HUES6 (cell line): ENCODE data around the gene JCHAIN.
"Not testable (repeated sequence)": the region's sequence is repeated elsewhere in the genome, so short reads cannot be mapped to it uniquely, and the experiment has no call there.

Experiments used
- H3K27ac ChIP-seq: 2 replicates; pipeline ENCODE4 v1.7.0; 2013; ENCODE audit warnings: low read depth, mild to moderate bottlenecking, low read length, inconsistent platforms
- H3K27me3 ChIP-seq: 2 replicates; pipeline ENCODE4 v1.6.1; 2013; ENCODE audit warnings: low read length; ENCODE audit not compliant: control insufficient read depth, insufficient read depth
- H3K36me3 ChIP-seq: 2 replicates; pipeline ENCODE4 v1.6.1; 2013; ENCODE audit warnings: low read length; ENCODE audit not compliant: control insufficient read depth, insufficient read depth
- H3K4me1 ChIP-seq: 2 replicates; pipeline ENCODE4 v1.6.1; 2013; ENCODE audit warnings: low read length; ENCODE audit not compliant: control insufficient read depth, insufficient read depth
- H3K4me3 ChIP-seq: 2 replicates; pipeline ENCODE4 v1.5.1; 2013; ENCODE audit warnings: low read depth, low read length
- H3K9ac ChIP-seq: one replicate; pipeline ENCODE4 v1.6.1; 2013; ENCODE audit warnings: mild to moderate bottlenecking, low read length
- H3K9me3 ChIP-seq: 2 replicates; pipeline ENCODE4 v1.6.1; 2013; ENCODE audit warnings: low read depth, low read length; ENCODE audit not compliant: control insufficient read depth, insufficient read depth

Gene JCHAIN

GRCh38 chr4:70705183-70706043, 39.1 kb upstream of the JCHAIN start:
- H3K27ac ChIP-seq = peak overlapping the region; percentile 40; the same call in 1 of the 2 replicates
- H3K4me1 ChIP-seq = peaks cover 12% of the 10 kb centered on the region
- H3K36me3 ChIP-seq = no peaks in the 10 kb centered on the region
- H3K27me3 ChIP-seq = no peaks in the 10 kb centered on the region
- no peaks in the 10 kb centered on the region for H3K9me3 ChIP-seq
- H3K4me3 ChIP-seq = peak overlapping the region; percentile 86
- peak overlapping the region; percentile 82 for H3K9ac ChIP-seq

- peaks cover 12% of the 10 kb centered on the region for H3K4me1 ChIP-seq
- peak overlapping the region; percentile 82 for H3K9ac ChIP-seq
- no peaks in the 10 kb centered on the region for H3K9me3 ChIP-seq
- peak overlapping the region; percentile 86 for H3K4me3 ChIP-seq
- H3K36me3 ChIP-seq = no peaks in the 10 kb centered on the region
- H3K27ac ChIP-seq = peak overlapping the region; percentile 40; the same call in 1 of the 2 replicates
- no peaks in the 10 kb centered on the region for H3K27me3 ChIP-seq
Measured at GRCh38 chr4:70704931-70705182, 38.5 kb upstream of the JCHAIN start.

- peaks cover 8% of the 10 kb centered on the region for H3K4me1 ChIP-seq
- H3K9me3 ChIP-seq = no peaks in the 10 kb centered on the region
- H3K4me3 ChIP-seq = peak overlapping the region; percentile 86
- no peaks in the 10 kb centered on the region for H3K36me3 ChIP-seq
- no peaks in the 10 kb centered on the region for H3K27me3 ChIP-seq
- peak overlapping the region; percentile 84 for H3K27ac ChIP-seq
- H3K9ac ChIP-seq = peak overlapping the region; percentile 86
Measured at GRCh38 chr4:70704215-70704930, 38.1 kb upstream of the JCHAIN start.

GRCh38 chr4:70703619-70704214, 37.4 kb upstream of the JCHAIN start:
- Histone ChIP-seq H3K9me3 (no peaks in the 10 kb centered on the region), H3K9ac (peak overlapping the region; percentile 86), H3K4me3 (peak overlapping the region; percentile 86), H3K36me3 (no peaks in the 10 kb centered on the region), H3K27ac (peak overlapping the region; percentile 84), H3K27me3 (no peaks in the 10 kb centered on the region), H3K4me1 (peaks cover 6% of the 10 kb centered on the region; the same call in 1 of the 2 replicates)

GRCh38 chr4:70702592-70702991, 36.3 kb upstream of the JCHAIN start:
- H3K9ac ChIP-seq, H3K27me3 ChIP-seq, H3K4me1 ChIP-seq, H3K4me3 ChIP-seq, H3K9me3 ChIP-seq, H3K27ac ChIP-seq, H3K36me3 ChIP-seq: not testable (repeated sequence)

- Histone ChIP-seq H3K9ac (no peak overlapping the region), H3K36me3 (no peaks in the 10 kb centered on the region), H3K4me3 (no peak overlapping the region), H3K27me3 (no peaks in the 10 kb centered on the region), H3K4me1 (peaks cover 3% of the 10 kb centered on the region; the same call in 1 of the 2 replicates), H3K9me3 (no peaks in the 10 kb centered on the region), H3K27ac (no peak overlapping the region)
Measured at GRCh38 chr4:70701271-70701670, 35.0 kb upstream of the JCHAIN start.

- no peak overlapping the region for H3K4me3 ChIP-seq
- H3K36me3 ChIP-seq = no peaks in the 10 kb centered on the region
- H3K27me3 ChIP-seq = no peaks in the 10 kb centered on the region
- H3K9me3 ChIP-seq = no peaks in the 10 kb centered on the region
- H3K4me1 ChIP-seq = no peaks in the 10 kb centered on the region
- H3K27ac ChIP-seq = no peak overlapping the region
- no peak overlapping the region for H3K9ac ChIP-seq
Measured at GRCh38 chr4:70700712-70701111, 34.4 kb upstream of the JCHAIN start.

- not testable (repeated sequence) for H3K4me1 ChIP-seq, H3K36me3 ChIP-seq, H3K4me3 ChIP-seq, H3K27me3 ChIP-seq, H3K9me3 ChIP-seq, H3K9ac ChIP-seq, H3K27ac ChIP-seq
Measured at GRCh38 chr4:70698435-70698834, 32.1 kb upstream of the JCHAIN start.

GRCh38 chr4:70694633-70695032, 28.3 kb upstream of the JCHAIN start:
- not testable (repeated sequence) for H3K36me3 ChIP-seq, H3K9ac ChIP-seq, H3K27me3 ChIP-seq, H3K4me3 ChIP-seq, H3K4me1 ChIP-seq, H3K27ac ChIP-seq, H3K9me3 ChIP-seq

- H3K4me1 ChIP-seq = peaks cover 7% of the 10 kb centered on the region
- no peaks in the 10 kb centered on the region for H3K27me3 ChIP-seq
- no peak overlapping the region for H3K27ac ChIP-seq
- no peaks in the 10 kb centered on the region for H3K9me3 ChIP-seq
- H3K36me3 ChIP-seq = 0 out of 2 replicates have a peak, but pooled peaks cover 5% of the 10 kb centered on the region
- no peak overlapping the region for H3K9ac ChIP-seq
- H3K4me3 ChIP-seq = no peak overlapping the region
Measured at GRCh38 chr4:70691661-70692060, 25.4 kb upstream of the JCHAIN start.

GRCh38 chr4:70688795-70689231, 22.5 kb upstream of the JCHAIN start:
- Histone ChIP-seq H3K27me3 (no peaks in the 10 kb centered on the region), H3K36me3 (0 out of 2 replicates have a peak, but pooled peaks cover 5% of the 10 kb centered on the region), H3K9me3 (no peaks in the 10 kb centered on the region), H3K4me1 (peaks cover 7% of the 10 kb centered on the region), H3K27ac (peak overlapping the region; percentile 67; the same call in 1 of the 2 replicates), H3K4me3 (peak overlapping the region; percentile 97), H3K9ac (peak overlapping the region; percentile 94)
